CD4-positive, alpha-beta T cell treated with Interferon gamma for 1 hour (primary cell): ENCODE data around the gene SMIM10L2A.
"Not testable (repeated sequence)": the region's sequence is repeated elsewhere in the genome, so short reads cannot be mapped to it uniquely, and the experiment has no call there.

Experiments
- DNase-seq: peaks from one replicate; pipeline ENCODE4 v3.0.0-alpha.2; 2020

SMIM10L2A gene

GRCh38 chrX:135423173-135423864, 1.6 kb downstream of the SMIM10L2A start:
- DNase-seq: not testable (repeated sequence)

GRCh38 chrX:135424469-135424868, 2.7 kb downstream of the SMIM10L2A start:
- DNase-seq: no peak

- DNase-seq: no peak
Measured at GRCh38 chrX:135425026-135425965, 3.6 kb downstream of the SMIM10L2A start.

- no peak for DNase-seq
Measured at GRCh38 chrX:135429429-135429828, 7.7 kb downstream of the SMIM10L2A start.

GRCh38 chrX:135431886-135432285, 10.1 kb downstream of the SMIM10L2A start:
- no peak for DNase-seq

GRCh38 chrX:135432453-135432852, 10.7 kb downstream of the SMIM10L2A start:
- no peak for DNase-seq

GRCh38 chrX:135432881-135433521, 11.3 kb downstream of the SMIM10L2A start:
- DNase-seq: no peak

GRCh38 chrX:135433531-135434257, 11.9 kb downstream of the SMIM10L2A start:
- DNase-seq: no peak

- no peak for DNase-seq
Measured at GRCh38 chrX:135434258-135435138, 12.8 kb downstream of the SMIM10L2A start.

GRCh38 chrX:135435139-135435922, 13.6 kb downstream of the SMIM10L2A start:
- no peak for DNase-seq

- DNase-seq: no peak
Measured at GRCh38 chrX:135435933-135436332, 14.2 kb downstream of the SMIM10L2A start.

GRCh38 chrX:135436456-135436855, 14.7 kb downstream of the SMIM10L2A start:
- no peak for DNase-seq

GRCh38 chrX:135436966-135437866, 15.5 kb downstream of the SMIM10L2A start:
- DNase-seq: no peak

GRCh38 chrX:135437867-135438733, 16.4 kb downstream of the SMIM10L2A start:
- DNase-seq: no peak

- DNase-seq: no peak
Measured at GRCh38 chrX:135438734-135439043, 16.9 kb downstream of the SMIM10L2A start.

GRCh38 chrX:135449637-135450550, 28.1 kb downstream of the SMIM10L2A start:
- DNase-seq: no peak

- DNase-seq: no peak
Measured at GRCh38 chrX:135453381-135453780, 31.6 kb downstream of the SMIM10L2A start.

- no peak for DNase-seq
Measured at GRCh38 chrX:135454816-135455215, 33.1 kb downstream of the SMIM10L2A start.
